Measurements from ENCODE around the gene LRRC75A.

GRCh38 chr17:16494059-16494458, 2.1 kb upstream of the LRRC75A start:
- no peak for TF ChIP-seq SPI1 (IDR thresholded peaks at IDR 0.05; ENCODE audit: borderline replicate concordance, low read depth)
- no peak for TF ChIP-seq GABPA (IDR thresholded peaks at IDR 0.05; ENCODE audit: low read depth)
